Colonic mucosa (tissue), 4 donors: ENCODE data around the gene MCTP1. TPM values are rescaled to one million over a fixed set of nuclear protein-coding genes. Genes with fewer than 3 reads are reported as not detected.

Experiments
- DNase-seq: peaks from one replicate; pipeline ENCODE4 v3.0.0-alpha.2; 2020
- H3K27ac ChIP-seq: fragments of 200-600 bp; one replicate; pipeline ENCODE4 v1.8.0; 2021
- H3K27me3 ChIP-seq: fragments of 200-600 bp; one replicate; pipeline ENCODE4 v1.8.0; 2021
- H3K36me3 ChIP-seq: fragments of 200-600 bp; one replicate; pipeline ENCODE4 v1.8.0; 2021
- H3K4me1 ChIP-seq: fragments of 200-600 bp; one replicate; pipeline ENCODE4 v1.8.0; 2021; ENCODE audit warnings: mild to moderate bottlenecking
- H3K4me3 ChIP-seq: fragments of 200-600 bp; one replicate; pipeline ENCODE4 v1.8.0; 2021
- H3K9ac ChIP-seq, 2 donors: one replicate each; pipeline ENCODE4 v1.7.0; 2013; ENCODE audit warnings: control low read depth in 2 of 2, low read depth in 2 of 2, low read length in 2 of 2
- H3K9me3 ChIP-seq: fragments of 200-600 bp; one replicate; pipeline ENCODE4 v1.8.0; 2021
- intact Hi-C: fragments of 100-400 bp; cut with DNase I; formaldehyde crosslinking; loops from one replicate; pipeline ENCODE4 v1.14.1; 2022
- total RNA-seq, 2 donors: library from RNA; stranded (reverse); fragmentation: NEBNext Ultra II Directional in 1 of 2; extraction: Animal tissue kit (Norgen Biotek cat#: 25700) in 1 of 2; gene quantifications; one replicate each; pipeline ENCODE4 v1.2.1, GENCODE V29; 2021
- TF ChIP-seq, protein P1 (sequence below): fragments of 200-600 bp; IDR thresholded peaks from one replicate; pipeline ENCODE4 v1.8.0; 2022; ENCODE audit warnings: antibody characterized with exemption, mild to moderate bottlenecking
- donor health status: healthy.
- donor health status: DM: no; HTN: no; CAD: no.
- donor health status: DM: no; HTN: no; CAD: no.

MCTP1 gene
- total RNA-seq, 2 donors from 2014 or later, result 2.8 to 10.3 TPM

GRCh38 chr5:94983861-94984535 lies 300.9 kb downstream of the MCTP1 start:
- intact Hi-C loops, result no loop called here
- Histone ChIP-seq H3K27me3 (no peaks in the 10 kb centered on the region), H3K4me1 (no peaks in the 10 kb centered on the region), H3K4me3 (no peak overlapping the region), H3K9ac (no peak overlapping the region), H3K9me3 (no peaks in the 10 kb centered on the region), H3K27ac (no peak overlapping the region), H3K36me3 (no peaks in the 10 kb centered on the region)
- TF ChIP-seq, protein P1, sequence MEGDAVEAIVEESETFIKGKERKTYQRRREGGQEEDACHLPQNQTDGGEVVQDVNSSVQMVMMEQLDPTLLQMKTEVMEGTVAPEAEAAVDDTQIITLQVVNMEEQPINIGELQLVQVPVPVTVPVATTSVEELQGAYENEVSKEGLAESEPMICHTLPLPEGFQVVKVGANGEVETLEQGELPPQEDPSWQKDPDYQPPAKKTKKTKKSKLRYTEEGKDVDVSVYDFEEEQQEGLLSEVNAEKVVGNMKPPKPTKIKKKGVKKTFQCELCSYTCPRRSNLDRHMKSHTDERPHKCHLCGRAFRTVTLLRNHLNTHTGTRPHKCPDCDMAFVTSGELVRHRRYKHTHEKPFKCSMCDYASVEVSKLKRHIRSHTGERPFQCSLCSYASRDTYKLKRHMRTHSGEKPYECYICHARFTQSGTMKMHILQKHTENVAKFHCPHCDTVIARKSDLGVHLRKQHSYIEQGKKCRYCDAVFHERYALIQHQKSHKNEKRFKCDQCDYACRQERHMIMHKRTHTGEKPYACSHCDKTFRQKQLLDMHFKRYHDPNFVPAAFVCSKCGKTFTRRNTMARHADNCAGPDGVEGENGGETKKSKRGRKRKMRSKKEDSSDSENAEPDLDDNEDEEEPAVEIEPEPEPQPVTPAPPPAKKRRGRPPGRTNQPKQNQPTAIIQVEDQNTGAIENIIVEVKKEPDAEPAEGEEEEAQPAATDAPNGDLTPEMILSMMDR, result no peak
- DNase-seq, result no peak

DNA sequence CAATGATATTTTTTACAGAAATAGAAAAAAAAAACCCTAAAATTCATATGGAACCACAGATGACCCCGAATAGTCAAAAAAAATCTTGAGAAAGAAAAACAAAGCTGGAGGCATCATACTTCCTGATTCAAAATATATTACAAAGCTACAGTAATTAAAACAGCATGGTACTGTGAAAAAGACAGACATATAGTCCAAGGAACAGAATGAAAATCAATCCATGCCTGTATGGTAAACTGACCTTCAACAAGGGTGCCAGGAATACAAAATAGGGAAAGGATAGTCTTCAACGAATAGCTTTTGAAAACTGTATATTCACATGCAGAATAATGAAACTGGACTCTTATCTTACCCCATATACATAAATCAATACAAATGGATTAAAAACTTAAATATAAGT lies 307.5 kb downstream of the MCTP1 start:
- TF ChIP-seq, protein P1, result no peak
- no peak for DNase-seq
- intact Hi-C loops, result no loop called here

GRCh38 chr5:94976853-94977252 lies 308.0 kb downstream of the MCTP1 start:
- no peak for DNase-seq
- intact Hi-C loops, result no loop called here
- TF ChIP-seq, protein P1, result no peak
- H3K9ac ChIP-seq, result no peak overlapping the region
- no peak overlapping the region for H3K4me3 ChIP-seq
- no peaks in the 10 kb centered on the region for H3K27me3 ChIP-seq
- no peak overlapping the region for H3K27ac ChIP-seq
- no peaks in the 10 kb centered on the region for H3K9me3 ChIP-seq
- H3K36me3 ChIP-seq, result no peaks in the 10 kb centered on the region
- no peaks in the 10 kb centered on the region for H3K4me1 ChIP-seq

More for the DNA sequence above, 307.5 kb downstream of the MCTP1 start:
- no peak overlapping the region for H3K27ac ChIP-seq
- no peaks in the 10 kb centered on the region for H3K9me3 ChIP-seq
- no peaks in the 10 kb centered on the region for H3K27me3 ChIP-seq
- H3K4me3 ChIP-seq, result no peak overlapping the region
- no peak overlapping the region for H3K9ac ChIP-seq
- no peaks in the 10 kb centered on the region for H3K36me3 ChIP-seq
- no peaks in the 10 kb centered on the region for H3K4me1 ChIP-seq

DNA sequence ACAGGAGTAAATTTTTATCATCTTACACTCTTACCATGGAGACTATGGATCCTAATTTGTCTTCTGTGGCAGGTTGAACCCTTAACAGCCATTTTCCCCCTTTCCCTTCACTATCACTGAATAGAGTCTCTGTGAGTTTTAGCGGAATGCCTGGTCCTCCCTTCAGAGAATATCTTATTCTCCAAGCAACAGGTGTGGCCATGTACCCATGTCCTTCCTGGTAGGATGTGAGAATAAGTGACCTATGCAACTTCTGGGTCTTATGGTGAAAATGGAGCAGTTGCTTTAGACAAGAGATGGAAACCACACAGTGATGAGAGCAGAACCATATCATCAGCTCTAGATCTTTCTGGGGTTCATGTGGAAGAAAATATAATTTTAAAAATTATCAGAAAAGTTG lies 312.6 kb downstream of the MCTP1 start:
- Histone ChIP-seq H3K36me3 (no peaks in the 10 kb centered on the region), H3K4me1 (no peaks in the 10 kb centered on the region), H3K27ac (no peak overlapping the region), H3K9me3 (no peaks in the 10 kb centered on the region), H3K27me3 (no peaks in the 10 kb centered on the region), H3K9ac (no peak overlapping the region), H3K4me3 (no peak overlapping the region)
- DNase-seq, result no peak
- intact Hi-C loops, result no loop called here
- TF ChIP-seq, protein P1, result no peak

- no peaks in the 10 kb centered on the region for H3K4me1 ChIP-seq
- H3K9me3 ChIP-seq, result no peaks in the 10 kb centered on the region
- no peaks in the 10 kb centered on the region for H3K36me3 ChIP-seq
- H3K27me3 ChIP-seq, result no peaks in the 10 kb centered on the region
- no peak overlapping the region for H3K4me3 ChIP-seq
- H3K27ac ChIP-seq, result no peak overlapping the region
- no peak overlapping the region for H3K9ac ChIP-seq
- intact Hi-C loops, result no loop called here
- no peak for DNase-seq
- TF ChIP-seq, protein P1, result no peak
Observed at GRCh38 chr5:94969174-94969573, 315.7 kb downstream of the MCTP1 start.
